ENCODE results near the gene ASB15.

Gene ASB15

GRCh38 chr7:123662755-123663154 lies 61.1 kb downstream of the ASB15 start:
- DNase-seq (ENCODE audit: low read depth in 3 of 3, low spot score in 1 of 3): no peak

- no peak for DNase-seq (ENCODE audit: low read depth in 3 of 3, low spot score in 1 of 3)
These were observed 61.6 kb downstream of the ASB15 start for GRCh38 chr7:123663200-123663599.

- DNase-seq (ENCODE audit: low read depth in 3 of 3, low spot score in 1 of 3): no peak
These were observed 63.5 kb downstream of the ASB15 start for GRCh38 chr7:123665157-123665556.

- no peak for DNase-seq (ENCODE audit: low read depth in 3 of 3, low spot score in 1 of 3)
These were observed 64.3 kb downstream of the ASB15 start for GRCh38 chr7:123665896-123666295.

- DNase-seq (ENCODE audit: low read depth in 3 of 3, low spot score in 1 of 3): no peak
These were observed 64.9 kb downstream of the ASB15 start for GRCh38 chr7:123666492-123666891.

- DNase-seq (ENCODE audit: low read depth in 3 of 3, low spot score in 1 of 3): no peak
These were observed 67.9 kb downstream of the ASB15 start for GRCh38 chr7:123669485-123669884.

GRCh38 chr7:123673137-123673732 lies 71.6 kb downstream of the ASB15 start:
- no peak for DNase-seq (ENCODE audit: low read depth in 3 of 3, low spot score in 1 of 3)

- DNase-seq (ENCODE audit: low read depth in 3 of 3, low spot score in 1 of 3): no peak
These were observed 72.3 kb downstream of the ASB15 start for GRCh38 chr7:123673752-123674398.

- no peak for DNase-seq (ENCODE audit: low read depth in 3 of 3, low spot score in 1 of 3)
These were observed 73.0 kb downstream of the ASB15 start for GRCh38 chr7:123674399-123675180.

- DNase-seq (ENCODE audit: low read depth in 3 of 3, low spot score in 1 of 3): no peak
These were observed 73.5 kb downstream of the ASB15 start for GRCh38 chr7:123675181-123675473.

- no peak for DNase-seq (ENCODE audit: low read depth in 3 of 3, low spot score in 1 of 3)
These were observed 75.6 kb downstream of the ASB15 start for GRCh38 chr7:123677061-123677715.

- no peak for DNase-seq (ENCODE audit: low read depth in 3 of 3, low spot score in 1 of 3)
These were observed 78.0 kb downstream of the ASB15 start for GRCh38 chr7:123679614-123680013.

GRCh38 chr7:123680580-123680979 lies 79.0 kb downstream of the ASB15 start:
- no peak for DNase-seq (ENCODE audit: low read depth in 3 of 3, low spot score in 1 of 3)

- no peak for DNase-seq (ENCODE audit: low read depth in 3 of 3, low spot score in 1 of 3)
These were observed 79.9 kb downstream of the ASB15 start for GRCh38 chr7:123681561-123681960.

GRCh38 chr7:123682690-123683089 lies 81.1 kb downstream of the ASB15 start:
- no peak for DNase-seq (ENCODE audit: low read depth in 3 of 3, low spot score in 1 of 3)

- no peak for DNase-seq (ENCODE audit: low read depth in 3 of 3, low spot score in 1 of 3)
These were observed 85.5 kb downstream of the ASB15 start for GRCh38 chr7:123687161-123687560.

- no peak for DNase-seq (ENCODE audit: low read depth in 3 of 3, low spot score in 1 of 3)
These were observed 86.1 kb downstream of the ASB15 start for GRCh38 chr7:123687727-123688126.
